Panc1 (cell line): ENCODE data around the gene PRCC.

Source experiments
- CTCF ChIP-seq: fragments of 450-650 bp; IDR thresholded peaks from 2 replicates; pipeline ENCODE4 v1.5.1; 2017; ENCODE audit warnings: mild to moderate bottlenecking
- POLR2AphosphoS5 ChIP-seq: IDR thresholded peaks from 2 replicates; pipeline ENCODE4 v1.6.1; 2012; ENCODE audit warnings: mild to moderate bottlenecking, low read depth, low read length, moderate library complexity
- SIN3A ChIP-seq: IDR thresholded peaks from 2 replicates; pipeline ENCODE4 v1.6.1; 2012; ENCODE audit warnings: low read depth, mild to moderate bottlenecking, low read length, moderate library complexity, borderline replicate concordance; ENCODE audit not compliant: insufficient read depth
- TF ChIP-seq, protein P1 (sequence below), 2 experiments: IDR thresholded peaks; 2 replicates each; pipeline ENCODE4 v1.6.1; 2011 to 2012; ENCODE audit warnings: low read depth in 2 of 2, control low read depth in 1 of 2, low read length in 1 of 2, mild to moderate bottlenecking in 1 of 2, moderate library complexity in 1 of 2; ENCODE audit not compliant: insufficient read depth in 1 of 2

GRCh38 chr1:156839426-156840109 is 72.2 kb downstream of the PRCC start:
- TF ChIP-seq, protein P1, sequence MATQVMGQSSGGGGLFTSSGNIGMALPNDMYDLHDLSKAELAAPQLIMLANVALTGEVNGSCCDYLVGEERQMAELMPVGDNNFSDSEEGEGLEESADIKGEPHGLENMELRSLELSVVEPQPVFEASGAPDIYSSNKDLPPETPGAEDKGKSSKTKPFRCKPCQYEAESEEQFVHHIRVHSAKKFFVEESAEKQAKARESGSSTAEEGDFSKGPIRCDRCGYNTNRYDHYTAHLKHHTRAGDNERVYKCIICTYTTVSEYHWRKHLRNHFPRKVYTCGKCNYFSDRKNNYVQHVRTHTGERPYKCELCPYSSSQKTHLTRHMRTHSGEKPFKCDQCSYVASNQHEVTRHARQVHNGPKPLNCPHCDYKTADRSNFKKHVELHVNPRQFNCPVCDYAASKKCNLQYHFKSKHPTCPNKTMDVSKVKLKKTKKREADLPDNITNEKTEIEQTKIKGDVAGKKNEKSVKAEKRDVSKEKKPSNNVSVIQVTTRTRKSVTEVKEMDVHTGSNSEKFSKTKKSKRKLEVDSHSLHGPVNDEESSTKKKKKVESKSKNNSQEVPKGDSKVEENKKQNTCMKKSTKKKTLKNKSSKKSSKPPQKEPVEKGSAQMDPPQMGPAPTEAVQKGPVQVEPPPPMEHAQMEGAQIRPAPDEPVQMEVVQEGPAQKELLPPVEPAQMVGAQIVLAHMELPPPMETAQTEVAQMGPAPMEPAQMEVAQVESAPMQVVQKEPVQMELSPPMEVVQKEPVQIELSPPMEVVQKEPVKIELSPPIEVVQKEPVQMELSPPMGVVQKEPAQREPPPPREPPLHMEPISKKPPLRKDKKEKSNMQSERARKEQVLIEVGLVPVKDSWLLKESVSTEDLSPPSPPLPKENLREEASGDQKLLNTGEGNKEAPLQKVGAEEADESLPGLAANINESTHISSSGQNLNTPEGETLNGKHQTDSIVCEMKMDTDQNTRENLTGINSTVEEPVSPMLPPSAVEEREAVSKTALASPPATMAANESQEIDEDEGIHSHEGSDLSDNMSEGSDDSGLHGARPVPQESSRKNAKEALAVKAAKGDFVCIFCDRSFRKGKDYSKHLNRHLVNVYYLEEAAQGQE (IDR thresholded peaks at IDR 0.05; ENCODE audit: insufficient read depth in 1 of 2, low read depth in 2 of 2, low read length in 1 of 2): no peak
- TF ChIP-seq CTCF (no peak), POLR2AphosphoS5 (no peak), SIN3A (no peak)
